Liver (tissue), 9 donors: ENCODE measurements around the gene FAM83C. TPM values are rescaled to one million over a fixed set of nuclear protein-coding genes. Genes with fewer than 3 reads are reported as not detected.

Source experiments
- DNase-seq: peaks from one replicate; pipeline ENCODE4 v3.0.0-alpha.2; 2017; ENCODE audit warnings: low spot score
- H3K27ac ChIP-seq, 2 donors: one replicate each; pipeline ENCODE4 v1.7.0; 2013; ENCODE audit warnings: inconsistent platforms in 2 of 2, low read length in 2 of 2, control low read depth in 1 of 2, low read depth in 1 of 2, mild to moderate bottlenecking in 1 of 2
- H3K27me3 ChIP-seq, 4 donors: one replicate each; pipeline versions ENCODE4 v1.6.1 to v1.7.0; 2013; ENCODE audit warnings: low read length in 3 of 4, inconsistent platforms in 1 of 4, mild to moderate bottlenecking in 1 of 4, moderate library complexity in 1 of 4; ENCODE audit not compliant: control insufficient read depth in 4 of 4, insufficient read depth in 4 of 4
- H3K36me3 ChIP-seq, 4 donors: one replicate each; pipeline versions ENCODE4 v1.6.1 to v1.7.0; 2013; ENCODE audit warnings: low read length in 3 of 4, mild to moderate bottlenecking in 3 of 4, low read depth in 1 of 4, moderate library complexity in 1 of 4; ENCODE audit not compliant: control insufficient read depth in 4 of 4, insufficient read depth in 3 of 4
- H3K4me1 ChIP-seq, 4 donors: one replicate each; pipeline versions ENCODE4 v1.6.1 to v1.7.0; 2013; ENCODE audit warnings: low read length in 3 of 4, mild to moderate bottlenecking in 3 of 4, moderate library complexity in 1 of 4; ENCODE audit not compliant: control insufficient read depth in 4 of 4, insufficient read depth in 4 of 4
- H3K4me3 ChIP-seq, 3 donors: one replicate each; pipeline versions ENCODE4 v1.6.1 to v1.7.0; 2013; ENCODE audit warnings: low read length in 3 of 3, control low read depth in 1 of 3, low read depth in 1 of 3, mild to moderate bottlenecking in 1 of 3
- H3K9ac ChIP-seq, 2 donors: one replicate each; pipeline ENCODE4 v1.7.0; 2013; ENCODE audit warnings: low read length in 2 of 2, mild to moderate bottlenecking in 2 of 2, moderate library complexity in 2 of 2, control low read depth in 1 of 2, low read depth in 1 of 2
- H3K9me3 ChIP-seq, 4 donors: one replicate each; pipeline versions ENCODE4 v1.6.1 to v1.7.0; 2013; ENCODE audit warnings: low read length in 3 of 4; ENCODE audit not compliant: control insufficient read depth in 4 of 4
- ATF3 ChIP-seq: IDR thresholded peaks from 2 replicates; pipeline ENCODE4 v1.6.1; 2016; ENCODE audit warnings: antibody characterized with exemption
- CTCF ChIP-seq: fragments of 150-350 bp; IDR thresholded peaks from 2 replicates; pipeline ENCODE4 v1.5.1; 2017; ENCODE audit warnings: improper control_type of control experiment, low read depth, low read length; ENCODE audit not compliant: missing input control
- EGR1 ChIP-seq, 2 donors: IDR thresholded peaks; 2 replicates each; pipeline ENCODE4 v1.6.1; 2016 to 2018; ENCODE audit warnings: antibody characterized with exemption in 2 of 2, low read depth in 2 of 2
- FOXA1 ChIP-seq: IDR thresholded peaks from 2 replicates; pipeline ENCODE4 v1.6.1; 2016; ENCODE audit warnings: antibody characterized with exemption
- FOXA2 ChIP-seq: IDR thresholded peaks from 2 replicates; pipeline ENCODE4 v1.6.1; 2016; ENCODE audit warnings: antibody characterized with exemption
- GABPA ChIP-seq, 2 donors: IDR thresholded peaks in 1 of 2; conservative IDR thresholded peaks in 1 of 2; 2 replicates each; pipeline ENCODE4 v1.6.1; 2016; ENCODE audit warnings: antibody characterized with exemption in 2 of 2, mild to moderate bottlenecking in 1 of 2, moderate library complexity in 1 of 2
- HNF4A ChIP-seq, 2 donors: conservative IDR thresholded peaks; 2 replicates each; pipeline ENCODE4 v1.6.1; 2016; ENCODE audit warnings: antibody characterized with exemption in 2 of 2, mild to moderate bottlenecking in 2 of 2
- HNF4G ChIP-seq: IDR thresholded peaks from 2 replicates; pipeline ENCODE4 v1.6.1; 2016; ENCODE audit warnings: antibody characterized with exemption
- JUND ChIP-seq, 2 donors: IDR thresholded peaks; 2 replicates each; pipeline ENCODE4 v1.6.1; 2016; ENCODE audit warnings: antibody characterized with exemption in 2 of 2
- MAX ChIP-seq: IDR thresholded peaks from 2 replicates; pipeline ENCODE4 v1.6.1; 2016; ENCODE audit warnings: antibody characterized with exemption
- NR2F2 ChIP-seq: IDR thresholded peaks from 2 replicates; pipeline ENCODE4 v1.6.1; 2016; ENCODE audit warnings: antibody characterized with exemption
- REST ChIP-seq: IDR thresholded peaks from 2 replicates; pipeline ENCODE4 v1.6.1; 2016; ENCODE audit warnings: antibody characterized with exemption, mild to moderate bottlenecking
- RXRA ChIP-seq, 2 donors: IDR thresholded peaks; 2 replicates each; pipeline ENCODE4 v1.6.1; 2017 to 2018; ENCODE audit warnings: antibody characterized with exemption in 2 of 2, mild to moderate bottlenecking in 1 of 2
- SP1 ChIP-seq: IDR thresholded peaks from 2 replicates; pipeline ENCODE4 v1.6.1; 2018; ENCODE audit warnings: antibody characterized with exemption, mild to moderate bottlenecking
- TAF1 ChIP-seq: conservative IDR thresholded peaks from 2 replicates; pipeline ENCODE4 v1.6.1; 2016; ENCODE audit warnings: antibody characterized with exemption, mild to moderate bottlenecking
- YY1 ChIP-seq: IDR thresholded peaks from 2 replicates; pipeline ENCODE4 v1.6.1; 2016; ENCODE audit warnings: antibody characterized with exemption, mild to moderate bottlenecking
- ZBTB33 ChIP-seq: IDR thresholded peaks from 2 replicates; pipeline ENCODE4 v1.6.1; 2016; ENCODE audit warnings: antibody characterized with exemption
- WGBS: extraction: QIAGEN DNeasy Blood & Tissue Kit; methylation state at CpG from one replicate; pipeline ENCODE4 v1.1.7; 2013; 5-methylcytosine and 5-hydroxymethylcytosine counted together
- polyA plus RNA-seq, 2 donors: library from polyadenylated mRNA; stranded (reverse) in 1 of 2; unstranded in 1 of 2; fragments of 200-250 nt in 1 of 2; fragments of >200 nt in 1 of 2; fragmentation: Nextera tagmentation in 1 of 2; extraction: Ambion mirVana in 1 of 2; gene quantifications; one replicate each; pipeline versions ENCODE4 v1.2.1 to v1.2.3, GENCODE V29; 2013 to 2015
- total RNA-seq, 2 donors: library from RNA; depleted of rRNA; stranded (reverse); fragments of >200 nt; gene quantifications; one replicate each; pipeline ENCODE4 v1.2.3, GENCODE V29; 2014
- donor health status: healthy.
- donor health status: healthy.
- donor health status: healthy.
- donor health status: healthy.
- donor health status: healthy.

The FAM83C gene
- total and polyA plus RNA-seq, 4 donors = 0.05 TPM; not detected in 3

- Histone ChIP-seq H3K4me3 (no peak overlapping the region), H3K9ac (no peak overlapping the region), H3K9me3 (no peaks in the 10 kb centered on the region), H3K27ac (no peak overlapping the region), H3K36me3 (no peaks in the 10 kb centered on the region), H3K4me1 (peaks cover 0 to 27% (median 19%) of the 10 kb centered on the region in 4 donors), H3K27me3 (no peaks in the 10 kb centered on the region)
- DNase-seq = no peak
- 94% methylated on average over 5 of the region's 5 CpGs for WGBS
- TF ChIP-seq EGR1 (IDR thresholded peaks at IDR 0.05; ENCODE audit: low read depth in 2 of 2) (no peak), YY1 (no peak), ZBTB33 (no peak), MAX (no peak), HNF4G (no peak), SP1 (no peak), JUND (IDR thresholded peaks at IDR 0.05) (no peak), CTCF (no peak), ATF3 (no peak), GABPA (IDR thresholded peaks at IDR 0.05 in 1 of 2, conservative IDR thresholded peaks at IDR 0.05 in 1 of 2) (no peak), NR2F2 (no peak), FOXA1 (no peak), FOXA2 (no peak), RXRA (IDR thresholded peaks at IDR 0.05) (no peak), TAF1 (no peak), REST (no peak), HNF4A (conservative IDR thresholded peaks at IDR 0.05) (no peak)
Observed at GRCh38 chr20:35332540-35333200, 40.4 kb upstream of the FAM83C start.
